Hematopoietic multipotent progenitor cell (in vitro differentiated cells): ENCODE data around the gene CYP17A1. TPM values are rescaled to one million over a fixed set of nuclear protein-coding genes. Genes with fewer than 3 reads are reported as not detected.
"Not testable (repeated sequence)": the region's sequence is repeated elsewhere in the genome, so short reads cannot be mapped to it uniquely, and the experiment has no call there.

Experiments
- DNase-seq, 3 donors: peaks; one replicate each; pipeline ENCODE4 v3.0.0-alpha.2; 2011 to 2015; ENCODE audit warnings: low read depth in 2 of 3, low spot score in 2 of 3
- total RNA-seq: library from RNA; depleted of rRNA; stranded (reverse); fragments of >200 nt; gene quantifications from one replicate; pipeline ENCODE4 v1.2.3, GENCODE V29; 2012

Gene CYP17A1
- total RNA-seq, 1 donor, result not detected

GRCh38 chr10:102838276-102838927 is 1.2 kb upstream of the CYP17A1 start:
- peak in 1 of 3 donors; percentile 18 for DNase-seq

GRCh38 chr10:102835007-102835482 is 2.2 kb downstream of the CYP17A1 start:
- peak; percentile 58 to 88 (median 78) for DNase-seq

GRCh38 chr10:102834143-102834542 is 3.1 kb downstream of the CYP17A1 start:
- DNase-seq, result no peak

- DNase-seq, result no peak
Observed at GRCh38 chr10:102832987-102833386, 4.2 kb downstream of the CYP17A1 start.

- no peak for DNase-seq
Observed at GRCh38 chr10:102832248-102832647, 5.0 kb downstream of the CYP17A1 start.

GRCh38 chr10:102831322-102832071 is 5.7 kb downstream of the CYP17A1 start:
- no peak for DNase-seq

GRCh38 chr10:102827597-102827975 is 9.6 kb downstream of the CYP17A1 start:
- DNase-seq, result no peak

DNA sequence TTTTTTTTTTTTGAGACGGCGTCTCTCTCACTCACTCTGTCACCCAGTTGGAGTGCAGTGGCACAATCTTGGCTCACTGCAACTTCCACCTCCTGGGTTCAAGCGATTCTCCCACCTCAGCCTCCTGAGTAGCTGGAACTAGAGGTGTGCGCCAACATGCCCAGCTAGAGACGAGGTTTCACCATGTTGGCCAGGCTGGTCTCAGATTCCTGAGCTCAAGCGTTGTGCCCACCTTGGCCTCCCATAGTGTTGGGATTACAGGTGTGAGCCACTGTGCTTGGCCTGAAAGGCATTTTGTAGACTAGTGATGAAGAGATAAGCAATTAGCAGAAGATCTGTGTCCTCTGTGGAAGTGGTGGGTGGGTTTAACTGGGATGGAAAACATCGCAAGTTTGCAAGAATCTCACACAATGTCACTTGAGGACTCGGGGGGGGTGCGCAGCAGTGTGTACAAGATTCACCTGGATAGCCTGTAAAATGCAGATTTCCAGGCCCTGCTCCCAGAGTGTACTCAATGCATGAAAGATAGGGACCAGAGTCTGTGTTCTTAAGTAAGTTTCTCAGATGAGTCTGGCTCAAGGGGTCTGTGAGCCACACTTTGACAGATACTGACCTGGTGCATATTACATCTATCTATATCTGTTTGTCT is 10.9 kb downstream of the CYP17A1 start:
- DNase-seq, result no peak

DNA sequence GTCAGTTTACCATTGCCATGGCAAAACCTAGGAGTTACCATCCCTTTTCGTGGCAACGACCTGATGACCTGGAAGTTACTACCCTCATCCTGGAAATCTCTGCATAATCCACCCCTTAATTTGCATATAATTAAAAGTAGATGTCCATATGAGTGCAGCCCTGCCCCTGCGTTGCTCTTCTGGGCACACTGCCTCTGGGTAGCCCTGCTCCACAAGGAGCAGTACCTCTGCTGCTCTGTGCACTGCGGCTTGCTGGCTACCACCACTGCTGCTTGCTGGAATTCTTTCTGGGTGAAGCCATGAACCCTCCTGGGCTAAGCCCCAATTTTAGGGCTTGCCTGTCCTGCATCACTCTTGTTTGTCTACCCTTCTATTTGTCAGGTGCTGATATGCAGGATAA is 12.5 kb downstream of the CYP17A1 start:
- no peak for DNase-seq

- no peak for DNase-seq
Observed at GRCh38 chr10:102822222-102822621, 15.0 kb downstream of the CYP17A1 start.

- DNase-seq, result not testable (repeated sequence)
Observed at GRCh38 chr10:102820008-102820407, 17.2 kb downstream of the CYP17A1 start.

GRCh38 chr10:102819054-102819453 is 18.2 kb downstream of the CYP17A1 start:
- peak in 2 of 3 donors; percentile 36 to 69 for DNase-seq

GRCh38 chr10:102817175-102817574 is 20.0 kb downstream of the CYP17A1 start:
- no peak for DNase-seq

DNA sequence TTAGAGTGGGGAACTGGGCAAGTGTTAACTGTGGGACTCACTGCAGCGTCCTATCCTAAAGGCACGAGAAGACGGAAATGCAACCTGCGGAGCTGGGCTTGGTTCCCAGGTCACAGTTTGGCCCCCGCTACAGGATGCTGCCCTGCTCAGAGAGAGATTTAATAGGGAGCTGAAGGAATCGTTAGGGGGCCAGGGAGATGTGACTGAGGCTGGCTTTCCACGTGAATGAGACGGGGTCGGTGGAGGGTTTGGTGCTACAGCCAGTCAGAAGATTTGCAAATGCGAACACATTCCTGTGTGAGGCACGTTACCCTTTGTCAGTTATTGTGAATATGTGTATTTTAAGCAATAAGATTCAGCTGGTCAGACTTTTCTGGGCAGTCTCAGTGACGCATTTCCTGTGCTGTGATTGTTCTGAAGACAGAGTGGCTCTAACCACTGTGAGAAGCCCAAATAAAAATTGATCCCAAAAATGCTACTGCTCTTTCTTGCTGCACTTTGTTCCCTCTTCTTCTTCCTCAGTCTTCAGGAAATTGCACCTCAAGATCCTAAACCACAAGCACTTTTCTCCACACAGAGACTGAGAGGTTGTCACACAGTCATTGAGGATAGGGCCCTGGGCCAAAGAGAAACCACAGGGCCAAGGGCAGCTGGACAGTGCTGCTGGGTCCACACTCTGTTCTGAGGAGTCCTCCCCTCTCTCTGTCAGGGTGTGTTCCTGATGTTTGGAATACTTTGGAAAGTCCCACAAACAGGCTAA is 21.2 kb downstream of the CYP17A1 start:
- DNase-seq, result no peak

- DNase-seq, result no peak
Observed at GRCh38 chr10:102814873-102815661, 22.1 kb downstream of the CYP17A1 start.

GRCh38 chr10:102814453-102814871 is 22.8 kb downstream of the CYP17A1 start:
- no peak for DNase-seq

DNA sequence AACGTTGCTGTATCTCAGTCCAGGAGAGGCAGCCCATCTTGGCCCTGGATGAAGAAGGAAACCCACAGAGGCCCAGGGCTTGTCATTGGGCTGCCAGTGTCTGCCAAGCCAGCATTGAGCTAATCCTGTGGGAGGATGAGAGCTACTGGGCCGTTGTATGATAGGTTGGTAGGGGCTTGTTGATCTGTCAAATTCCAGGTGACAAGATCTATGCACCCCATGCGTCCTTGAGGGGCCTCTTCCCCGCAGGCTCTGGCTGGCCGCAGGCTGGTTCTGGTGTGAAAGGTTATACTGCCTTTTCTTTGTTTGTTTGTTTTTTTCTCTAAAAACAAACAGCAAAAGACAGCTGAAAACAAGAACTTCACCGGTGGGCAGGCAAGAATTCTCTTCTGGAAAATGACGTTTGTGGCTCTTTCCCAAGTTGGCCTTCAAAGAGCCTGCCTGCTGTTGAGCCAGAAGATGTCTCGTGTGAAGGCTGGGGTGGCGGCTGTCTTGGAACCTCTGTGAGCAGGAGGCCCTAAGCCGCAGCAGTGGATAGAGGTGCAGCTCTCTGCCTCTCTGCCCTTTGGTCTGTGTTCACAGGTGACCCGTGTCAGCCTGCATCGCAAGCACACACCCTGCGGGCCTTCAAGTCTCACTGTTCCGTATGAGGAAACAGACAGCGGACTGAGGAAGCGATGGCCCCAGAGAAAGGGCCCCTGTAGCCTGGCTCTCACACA is 23.3 kb downstream of the CYP17A1 start:
- no peak for DNase-seq

GRCh38 chr10:102813017-102813541 is 24.1 kb downstream of the CYP17A1 start:
- no peak for DNase-seq

DNA sequence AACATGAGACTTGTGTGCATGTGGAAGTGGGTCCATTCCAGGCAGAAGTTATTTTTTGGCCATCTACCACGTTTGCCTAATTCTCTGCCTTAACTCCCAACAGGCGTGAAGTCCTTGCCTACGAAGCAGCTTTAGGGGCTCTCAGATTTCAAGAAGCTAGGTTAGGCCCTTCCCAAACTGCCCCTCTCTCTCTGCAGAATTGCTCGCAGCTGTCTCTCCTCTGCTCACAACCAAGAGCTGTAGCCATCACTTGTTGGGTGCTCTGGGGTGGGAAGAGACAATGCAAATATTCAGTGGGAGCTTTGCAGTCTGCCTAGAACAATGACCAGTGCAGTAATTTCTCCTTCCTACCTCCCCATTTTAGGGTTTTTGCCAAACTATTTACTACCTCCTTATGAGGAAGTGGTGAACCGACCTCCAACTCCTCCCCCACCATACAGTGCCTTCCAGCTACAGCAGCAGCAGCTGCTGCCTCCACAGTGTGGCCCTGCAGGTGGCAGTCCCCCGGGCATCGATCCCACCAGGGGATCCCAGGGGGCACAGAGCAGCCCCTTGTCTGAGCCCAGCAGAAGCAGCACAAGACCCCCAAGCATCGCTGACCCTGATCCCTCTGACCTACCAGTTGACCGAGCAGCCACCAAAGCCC is 24.9 kb downstream of the CYP17A1 start:
- peak in 2 of 3 donors; percentile 62 to 81 for DNase-seq
